HL-60 (cell line): ENCODE data around the gene MARF1.

Experiments used
- GABPA ChIP-seq: IDR thresholded peaks from 2 replicates; pipeline ENCODE4 v1.6.1; 2012; ENCODE audit warnings: low read depth
- TF ChIP-seq, protein P1 (sequence below): IDR thresholded peaks from one replicate; pipeline ENCODE4 v1.5.1; 2011; ENCODE audit warnings: low read length, control low read depth, inconsistent platforms; ENCODE audit not compliant: insufficient read depth
- TF ChIP-seq, protein P2 (sequence below): IDR thresholded peaks from 2 replicates; pipeline ENCODE4 v1.6.1; 2012; ENCODE audit warnings: low read depth; ENCODE audit not compliant: insufficient replicate concordance

DNA sequence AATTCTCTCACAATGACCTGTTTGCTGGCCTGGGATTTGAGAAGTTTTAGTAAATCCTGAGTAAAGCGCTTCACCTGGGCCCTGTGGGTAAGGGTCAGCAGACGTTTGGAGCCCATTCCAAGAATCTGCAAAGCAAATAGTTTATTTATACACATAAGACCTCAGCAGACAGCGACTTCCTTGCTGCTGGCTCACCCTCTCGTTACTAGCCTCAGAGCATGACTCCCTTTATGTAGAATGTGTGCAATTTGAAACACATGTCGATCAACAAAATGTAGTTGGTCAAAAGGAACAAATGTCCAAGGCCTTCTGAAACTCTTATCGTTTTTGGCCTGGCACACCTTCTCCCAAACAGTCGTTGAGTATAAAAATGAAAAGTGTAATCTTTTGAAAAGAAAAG lies 31.3 kb downstream of the MARF1 start:
- TF ChIP-seq, protein P1, sequence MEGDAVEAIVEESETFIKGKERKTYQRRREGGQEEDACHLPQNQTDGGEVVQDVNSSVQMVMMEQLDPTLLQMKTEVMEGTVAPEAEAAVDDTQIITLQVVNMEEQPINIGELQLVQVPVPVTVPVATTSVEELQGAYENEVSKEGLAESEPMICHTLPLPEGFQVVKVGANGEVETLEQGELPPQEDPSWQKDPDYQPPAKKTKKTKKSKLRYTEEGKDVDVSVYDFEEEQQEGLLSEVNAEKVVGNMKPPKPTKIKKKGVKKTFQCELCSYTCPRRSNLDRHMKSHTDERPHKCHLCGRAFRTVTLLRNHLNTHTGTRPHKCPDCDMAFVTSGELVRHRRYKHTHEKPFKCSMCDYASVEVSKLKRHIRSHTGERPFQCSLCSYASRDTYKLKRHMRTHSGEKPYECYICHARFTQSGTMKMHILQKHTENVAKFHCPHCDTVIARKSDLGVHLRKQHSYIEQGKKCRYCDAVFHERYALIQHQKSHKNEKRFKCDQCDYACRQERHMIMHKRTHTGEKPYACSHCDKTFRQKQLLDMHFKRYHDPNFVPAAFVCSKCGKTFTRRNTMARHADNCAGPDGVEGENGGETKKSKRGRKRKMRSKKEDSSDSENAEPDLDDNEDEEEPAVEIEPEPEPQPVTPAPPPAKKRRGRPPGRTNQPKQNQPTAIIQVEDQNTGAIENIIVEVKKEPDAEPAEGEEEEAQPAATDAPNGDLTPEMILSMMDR = no peak
- TF ChIP-seq, protein P2, sequence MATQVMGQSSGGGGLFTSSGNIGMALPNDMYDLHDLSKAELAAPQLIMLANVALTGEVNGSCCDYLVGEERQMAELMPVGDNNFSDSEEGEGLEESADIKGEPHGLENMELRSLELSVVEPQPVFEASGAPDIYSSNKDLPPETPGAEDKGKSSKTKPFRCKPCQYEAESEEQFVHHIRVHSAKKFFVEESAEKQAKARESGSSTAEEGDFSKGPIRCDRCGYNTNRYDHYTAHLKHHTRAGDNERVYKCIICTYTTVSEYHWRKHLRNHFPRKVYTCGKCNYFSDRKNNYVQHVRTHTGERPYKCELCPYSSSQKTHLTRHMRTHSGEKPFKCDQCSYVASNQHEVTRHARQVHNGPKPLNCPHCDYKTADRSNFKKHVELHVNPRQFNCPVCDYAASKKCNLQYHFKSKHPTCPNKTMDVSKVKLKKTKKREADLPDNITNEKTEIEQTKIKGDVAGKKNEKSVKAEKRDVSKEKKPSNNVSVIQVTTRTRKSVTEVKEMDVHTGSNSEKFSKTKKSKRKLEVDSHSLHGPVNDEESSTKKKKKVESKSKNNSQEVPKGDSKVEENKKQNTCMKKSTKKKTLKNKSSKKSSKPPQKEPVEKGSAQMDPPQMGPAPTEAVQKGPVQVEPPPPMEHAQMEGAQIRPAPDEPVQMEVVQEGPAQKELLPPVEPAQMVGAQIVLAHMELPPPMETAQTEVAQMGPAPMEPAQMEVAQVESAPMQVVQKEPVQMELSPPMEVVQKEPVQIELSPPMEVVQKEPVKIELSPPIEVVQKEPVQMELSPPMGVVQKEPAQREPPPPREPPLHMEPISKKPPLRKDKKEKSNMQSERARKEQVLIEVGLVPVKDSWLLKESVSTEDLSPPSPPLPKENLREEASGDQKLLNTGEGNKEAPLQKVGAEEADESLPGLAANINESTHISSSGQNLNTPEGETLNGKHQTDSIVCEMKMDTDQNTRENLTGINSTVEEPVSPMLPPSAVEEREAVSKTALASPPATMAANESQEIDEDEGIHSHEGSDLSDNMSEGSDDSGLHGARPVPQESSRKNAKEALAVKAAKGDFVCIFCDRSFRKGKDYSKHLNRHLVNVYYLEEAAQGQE = no peak
- no peak for TF ChIP-seq GABPA
